H9 (cell line): Measurements from ENCODE around the gene ZNF205. TPM values are rescaled to one million over a fixed set of nuclear protein-coding genes. Genes with fewer than 3 reads are reported as not detected.
A peak's percentile ranks its signal among the peaks of the same experiment; 100 is the strongest.

Source experiments
- DNase-seq: peaks from one replicate; pipeline ENCODE4 v3.0.0-alpha.2; 2017
- H2AFZ ChIP-seq: one replicate; pipeline ENCODE4 v1.6.1; 2013; ENCODE audit warnings: mild to moderate bottlenecking, low read length, control low read depth, moderate library complexity
- H2AK5ac ChIP-seq: 2 replicates; pipeline ENCODE4 v1.6.1; 2013; ENCODE audit warnings: low read length, control low read depth, mixed read lengths; ENCODE audit not compliant: insufficient read length
- H2BK120ac ChIP-seq: one replicate; pipeline ENCODE4 v1.6.1; 2013; ENCODE audit warnings: low read depth, mild to moderate bottlenecking, low read length, control low read depth, inconsistent platforms; ENCODE audit not compliant: poor library complexity, severe bottlenecking
- H2BK12ac ChIP-seq: 2 replicates; pipeline ENCODE4 v1.6.1; 2013; ENCODE audit warnings: low read length, control low read depth, mixed read lengths, low read depth; ENCODE audit not compliant: insufficient read length
- H2BK15ac ChIP-seq: 2 replicates; pipeline ENCODE4 v1.6.1; 2013; ENCODE audit warnings: low read depth, low read length, control low read depth
- H2BK20ac ChIP-seq: one replicate; pipeline ENCODE4 v1.6.1; 2013; ENCODE audit warnings: low read depth, mild to moderate bottlenecking, low read length, control low read depth, inconsistent platforms; ENCODE audit not compliant: poor library complexity, severe bottlenecking
- H2BK5ac ChIP-seq: 2 replicates; pipeline ENCODE4 v1.6.1; 2013; ENCODE audit warnings: low read length, control low read depth, mixed read lengths; ENCODE audit not compliant: insufficient read length
- H3K14ac ChIP-seq: 2 replicates; pipeline ENCODE4 v1.6.1; 2013; ENCODE audit warnings: low read length, control low read depth; ENCODE audit not compliant: insufficient read depth
- H3K18ac ChIP-seq: 2 replicates; pipeline ENCODE4 v1.6.1; 2013; ENCODE audit warnings: low read depth, mild to moderate bottlenecking, mixed read lengths, low read length, control low read depth; ENCODE audit not compliant: insufficient read length
- H3K23ac ChIP-seq: 2 replicates; pipeline ENCODE4 v1.6.1; 2013; ENCODE audit warnings: low read length, control low read depth, mixed read lengths, low read depth; ENCODE audit not compliant: insufficient read length
- H3K23me2 ChIP-seq: 2 replicates; pipeline ENCODE4 v1.6.1; 2013; ENCODE audit warnings: low read depth, mild to moderate bottlenecking, mixed read lengths, low read length, control low read depth; ENCODE audit not compliant: insufficient read length, poor library complexity, severe bottlenecking
- H3K27ac ChIP-seq: 2 replicates; pipeline ENCODE4 v1.5.1; 2013; ENCODE audit warnings: low read length, control low read depth, mixed read lengths, low read depth; ENCODE audit not compliant: insufficient read length
- H3K27me3 ChIP-seq: 2 replicates; pipeline ENCODE4 v1.6.1; 2013; ENCODE audit warnings: low read length, control low read depth, inconsistent platforms; ENCODE audit not compliant: insufficient read depth
- H3K4ac ChIP-seq: 2 replicates; pipeline ENCODE4 v1.6.1; 2013; ENCODE audit warnings: low read depth, mild to moderate bottlenecking, control low read depth, inconsistent platforms, low read length, moderate library complexity
- H3K4me1 ChIP-seq: 2 replicates; pipeline ENCODE4 v1.6.1; 2013; ENCODE audit warnings: low read length, control low read depth, inconsistent platforms; ENCODE audit not compliant: insufficient read depth
- H3K4me2 ChIP-seq: 2 replicates; pipeline ENCODE4 v1.6.1; 2013; ENCODE audit warnings: low read length, control low read depth, mixed read lengths; ENCODE audit not compliant: insufficient read length, insufficient read depth
- H3K56ac ChIP-seq: 2 replicates; pipeline ENCODE4 v1.6.1; 2013; ENCODE audit warnings: low read depth, mild to moderate bottlenecking, mixed read lengths, low read length, control low read depth; ENCODE audit not compliant: insufficient read length
- H3K79me1 ChIP-seq: 2 replicates; pipeline ENCODE4 v1.6.1; 2013; ENCODE audit warnings: low read depth, mild to moderate bottlenecking, moderate library complexity, low read length, control low read depth, inconsistent platforms; ENCODE audit not compliant: insufficient read depth, poor library complexity, severe bottlenecking
- H3K79me2 ChIP-seq: 2 replicates; pipeline ENCODE4 v1.6.1; 2013; ENCODE audit warnings: low read length, control low read depth, inconsistent platforms; ENCODE audit not compliant: insufficient read depth
- H3K9ac ChIP-seq: 2 replicates; pipeline ENCODE4 v1.6.1; 2013; ENCODE audit warnings: low read length, control low read depth, mixed read lengths; ENCODE audit not compliant: insufficient read length; ENCODE audit errors: extremely low read depth
- H3K9me3 ChIP-seq: one replicate; pipeline ENCODE4 v1.6.1; 2013; ENCODE audit warnings: low read depth, low read length, inconsistent platforms; ENCODE audit not compliant: control insufficient read depth
- H3T11ph ChIP-seq: one replicate; pipeline ENCODE4 v1.6.1; 2013; ENCODE audit warnings: mild to moderate bottlenecking, low read length, control low read depth, inconsistent platforms
- H4K20me1 ChIP-seq: one replicate; pipeline ENCODE4 v1.6.1; 2013; ENCODE audit not compliant: control insufficient read depth, insufficient read length, insufficient read depth
- H4K5ac ChIP-seq: 2 replicates; pipeline ENCODE4 v1.6.1; 2013; ENCODE audit warnings: low read depth, mild to moderate bottlenecking, mixed read lengths, low read length, control low read depth; ENCODE audit not compliant: insufficient read length
- H4K8ac ChIP-seq: replicated peaks from 2 replicates; pipeline ENCODE4 v1.6.1; 2013; ENCODE audit warnings: low read length, control low read depth, mixed read lengths, low read depth; ENCODE audit not compliant: insufficient read length
- H4K91ac ChIP-seq: 2 replicates; pipeline ENCODE4 v1.6.1; 2013; ENCODE audit warnings: low read depth, mild to moderate bottlenecking, moderate library complexity, mixed read lengths, low read length, control low read depth; ENCODE audit not compliant: insufficient read length
- H3K27ac Mint-ChIP-seq, 3 experiments: 2 replicates in 2 of 3; 3 replicates in 1 of 3; pipeline ENCODE4 v1.8.0; 2020 to 2021; ENCODE audit warnings: mixed read lengths in 3 of 3, mild to moderate bottlenecking in 1 of 3, moderate library complexity in 1 of 3
- H3K27me3 Mint-ChIP-seq: 2 replicates; pipeline ENCODE4 v1.8.0; 2021; ENCODE audit warnings: low read depth, mild to moderate bottlenecking, moderate library complexity, mixed read lengths
- H3K36me3 Mint-ChIP-seq, 3 experiments: 2 replicates in 2 of 3; 3 replicates in 1 of 3; pipeline ENCODE4 v1.8.0; 2020 to 2021; ENCODE audit warnings: low read depth in 3 of 3, mixed read lengths in 3 of 3; ENCODE audit not compliant: insufficient read depth in 1 of 3
- H3K4me1 Mint-ChIP-seq, 2 experiments: 2 replicates each; pipeline ENCODE4 v1.8.0; 2020; ENCODE audit warnings: mixed read lengths in 2 of 2
- H3K4me3 Mint-ChIP-seq, 2 experiments: 2 replicates in 1 of 2; 3 replicates in 1 of 2; pipeline ENCODE4 v1.8.0; 2020 to 2021; ENCODE audit warnings: mild to moderate bottlenecking in 2 of 2, mixed read lengths in 2 of 2, moderate library complexity in 1 of 2
- H3K9me3 Mint-ChIP-seq, 2 experiments: 2 replicates in 1 of 2; 3 replicates in 1 of 2; pipeline ENCODE4 v1.8.0; 2020; ENCODE audit warnings: mild to moderate bottlenecking in 2 of 2, mixed read lengths in 2 of 2, moderate library complexity in 1 of 2
- WGBS: extraction: QIAGEN DNeasy Blood & Tissue Kit; methylation state at CpG from one replicate; pipeline ENCODE4 v1.1.7; 2013; ENCODE audit warnings: missing lambda C conversion rate, low lambda C conversion rate, mixed read lengths; ENCODE audit not compliant: insufficient read length; ENCODE audit errors: extremely low coverage; 5-methylcytosine and 5-hydroxymethylcytosine counted together
- total RNA-seq: library from RNA; stranded (reverse); gene quantifications from 2 replicates; pipeline ENCODE4 v1.2.1, GENCODE V29; 2021
- TF ChIP-seq, protein P1 (sequence below): fragments of 200-600 bp; sonication (generic); conservative IDR thresholded peaks from 3 replicates; pipeline ENCODE4 v1.8.0; 2021; ENCODE audit warnings: antibody characterized with exemption, mild to moderate bottlenecking

Gene ZNF205
- total RNA-seq, 1 experiment from 2014 or later, result 16.8 TPM

DNA sequence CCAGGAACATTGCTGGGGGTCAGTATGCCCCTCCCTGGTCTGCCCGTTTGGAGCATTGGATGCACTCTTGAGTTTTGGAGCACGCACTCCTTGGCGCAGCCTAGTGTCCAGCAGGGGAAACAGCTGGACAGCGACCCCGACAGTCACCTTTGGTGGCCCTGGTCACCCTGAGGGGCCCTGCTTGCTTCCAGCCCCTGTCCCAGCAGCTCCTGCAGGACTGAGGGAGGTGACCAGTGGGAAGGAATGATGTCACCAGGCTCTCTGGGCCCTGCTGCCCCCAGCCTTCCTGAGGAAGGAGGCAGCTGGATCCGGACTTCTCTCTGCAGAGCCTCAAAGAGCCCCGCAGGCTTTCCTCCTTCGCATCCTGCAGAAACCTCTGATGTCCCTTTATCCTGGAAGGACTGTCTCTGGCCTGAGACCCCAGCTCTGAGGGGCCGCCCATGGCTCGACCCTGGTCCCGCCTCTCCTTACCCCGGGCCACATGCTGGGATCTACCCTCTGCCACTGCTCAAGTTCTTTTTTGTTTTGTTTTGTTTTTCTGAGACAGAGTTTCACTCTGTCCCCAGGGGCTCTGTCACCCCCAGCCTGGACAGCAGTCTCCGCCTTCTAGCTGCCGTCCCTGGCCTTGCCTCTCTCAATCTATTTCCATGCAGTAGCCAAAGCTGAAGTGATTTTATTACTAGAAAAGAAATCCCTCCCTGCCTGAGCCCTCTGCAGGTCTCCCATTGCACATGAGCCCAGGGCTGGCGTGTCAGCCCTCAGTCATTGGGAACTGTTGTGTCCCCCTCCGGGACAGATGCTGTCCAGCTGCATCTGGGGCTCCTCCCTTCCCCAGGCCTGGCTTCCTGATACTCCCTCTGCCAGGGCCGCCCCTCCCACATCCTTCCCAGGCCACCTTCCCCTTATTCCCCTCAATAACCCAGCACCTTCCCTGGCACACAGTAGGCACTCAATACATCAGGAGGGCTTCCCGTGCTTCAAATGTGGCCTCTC, 24.8 kb upstream of the ZNF205 start:
- H3K27ac ChIP-seq, result no peak overlapping the region
- peaks cover 32 to 67% (median 36%) of the 10 kb centered on the region in 3 experiments; a peak in 6 of 7 replicates for H3K36me3 Mint-ChIP-seq
- H3K14ac ChIP-seq, result no peak overlapping the region; the same call in 1 of the 2 replicates
- no peaks in the 10 kb centered on the region for H3K23me2 ChIP-seq
- no peak overlapping the region for H2BK5ac ChIP-seq
- no peaks in the 10 kb centered on the region; the same call in 1 of the 2 replicates for H3K27me3 Mint-ChIP-seq
- no peaks in the 10 kb centered on the region for H3K4me1 ChIP-seq
- WGBS, result no CpG with 5 or more reads among the region's 18 CpGs
- H4K8ac ChIP-seq, result no peak overlapping the region
- H2BK12ac ChIP-seq, result no peak overlapping the region
- peaks cover 6% of the 10 kb centered on the region for H3K79me1 ChIP-seq
- H2BK20ac ChIP-seq, result no peak overlapping the region
- H3T11ph ChIP-seq, result no peak overlapping the region
- no peak overlapping the region for H2BK120ac ChIP-seq
- H4K5ac ChIP-seq, result no peak overlapping the region
- no peak overlapping the region for H3K23ac ChIP-seq
- H3K9me3 ChIP-seq, result no peaks in the 10 kb centered on the region
- H3K9me3 Mint-ChIP-seq, result no peaks in the 10 kb centered on the region
- H3K4me1 Mint-ChIP-seq, result peaks cover 10 to 17% of the 10 kb centered on the region in 2 experiments
- H3K4me3 Mint-ChIP-seq, result peak overlapping the region in 1 of 2 experiments; percentile 55; a peak in 2 of 5 replicates
- H2AFZ ChIP-seq, result no peak overlapping the region
- peak; percentile 65 for DNase-seq
- H3K9ac ChIP-seq, result no peak overlapping the region
- no peak overlapping the region for H2AK5ac ChIP-seq
- H4K20me1 ChIP-seq, result no peaks in the 10 kb centered on the region
- no peak overlapping the region for H3K4ac ChIP-seq
- H3K79me2 ChIP-seq, result no peaks in the 10 kb centered on the region; the same call in 1 of the 2 replicates
- TF ChIP-seq, protein P1, sequence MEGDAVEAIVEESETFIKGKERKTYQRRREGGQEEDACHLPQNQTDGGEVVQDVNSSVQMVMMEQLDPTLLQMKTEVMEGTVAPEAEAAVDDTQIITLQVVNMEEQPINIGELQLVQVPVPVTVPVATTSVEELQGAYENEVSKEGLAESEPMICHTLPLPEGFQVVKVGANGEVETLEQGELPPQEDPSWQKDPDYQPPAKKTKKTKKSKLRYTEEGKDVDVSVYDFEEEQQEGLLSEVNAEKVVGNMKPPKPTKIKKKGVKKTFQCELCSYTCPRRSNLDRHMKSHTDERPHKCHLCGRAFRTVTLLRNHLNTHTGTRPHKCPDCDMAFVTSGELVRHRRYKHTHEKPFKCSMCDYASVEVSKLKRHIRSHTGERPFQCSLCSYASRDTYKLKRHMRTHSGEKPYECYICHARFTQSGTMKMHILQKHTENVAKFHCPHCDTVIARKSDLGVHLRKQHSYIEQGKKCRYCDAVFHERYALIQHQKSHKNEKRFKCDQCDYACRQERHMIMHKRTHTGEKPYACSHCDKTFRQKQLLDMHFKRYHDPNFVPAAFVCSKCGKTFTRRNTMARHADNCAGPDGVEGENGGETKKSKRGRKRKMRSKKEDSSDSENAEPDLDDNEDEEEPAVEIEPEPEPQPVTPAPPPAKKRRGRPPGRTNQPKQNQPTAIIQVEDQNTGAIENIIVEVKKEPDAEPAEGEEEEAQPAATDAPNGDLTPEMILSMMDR, result peak; percentile 54
- no peak overlapping the region for H3K56ac ChIP-seq
- H2BK15ac ChIP-seq, result no peak overlapping the region
- no peaks in the 10 kb centered on the region for H3K27me3 ChIP-seq
- no peak overlapping the region for H3K4me2 ChIP-seq
- H3K18ac ChIP-seq, result no peak overlapping the region
- H4K91ac ChIP-seq, result no peak overlapping the region
- H3K27ac Mint-ChIP-seq, result peak overlapping the region; percentile 85 to 93 (median 91); a peak in 6 of 7 replicates
